HepG2 (cell line): ENCODE data around the gene OTULINL. TPM values are rescaled to one million over a fixed set of nuclear protein-coding genes. Genes with fewer than 3 reads are reported as not detected.

ENCODE experiments used
- ATAC-seq: fragments of 200-7000 bp; cut with Tn5 transposase; 3 replicates; pipeline ENCODE4 v1.9.1; 2020; ENCODE audit warnings: mild to moderate bottlenecking, moderate library complexity
- BruUV-seq: library from RNA; stranded (reverse); fragments of 400-500 nt; replicated peaks from 2 replicates; lab custom pipeline; 2021; lab: Mats Ljungman, UMichigan
- CTCF ChIA-PET: fragments of 300-600 bp; formaldehyde crosslinking; extraction: SDS; loops from one replicate; lab custom pipeline; 2021; ENCODE audit warnings: low total read pairs, inconsistent platforms, low intra/inter-chr PET ratio; lab: Yijun Ruan, JAX
- POLR2A ChIA-PET: fragments of 350-600 bp; sonication (Branson Sonifier 250); formaldehyde crosslinking; loops from one replicate; lab custom pipeline; 2020; ENCODE audit warnings: antibody characterized with exemption, inconsistent platforms; lab: Yijun Ruan, JAX
- DNase-seq: peaks from one replicate; pipeline ENCODE4 v3.0.0-alpha.2; 2015; ENCODE audit warnings: low spot score
- FAIRE-seq: peaks from 3 replicates; lab custom pipeline; 2011; peaks lifted over from hg19 to GRCh38; lab: Jason Lieb, UNC
- H2AFZ ChIP-seq: one replicate; pipeline ENCODE4 v1.6.1; 2011; ENCODE audit warnings: low read length, inconsistent platforms
- H3K27ac ChIP-seq: fragments of 300-600 bp; 3 replicates; pipeline ENCODE4 v1.8.0; 2011; ENCODE audit warnings: mixed run types, mild to moderate bottlenecking, mixed read lengths, low read length, inconsistent platforms; ENCODE audit not compliant: insufficient read depth; ENCODE audit errors: extremely low read length
- H3K27me3 ChIP-seq, 2 experiments: fragments of 200-600 bp in 1 of 2; 2 replicates in 1 of 2; 3 replicates in 1 of 2; pipeline versions ENCODE4 v1.6.0 to v1.8.0; 2011; ENCODE audit warnings: low read length in 2 of 2, mild to moderate bottlenecking in 2 of 2, moderate library complexity in 2 of 2, inconsistent platforms in 1 of 2; ENCODE audit not compliant: insufficient read depth in 2 of 2, control insufficient read depth in 1 of 2
- H3K36me3 ChIP-seq, 2 experiments: fragments of 200-600 bp in 1 of 2; replicated peaks in 1 of 2; 2 replicates in 1 of 2; 3 replicates in 1 of 2; pipeline versions ENCODE4 v1.5.1 to v1.8.0; 2011; ENCODE audit warnings: low read length in 2 of 2, inconsistent platforms in 1 of 2; ENCODE audit not compliant: insufficient read depth in 2 of 2, control insufficient read depth in 1 of 2
- H3K4me1 ChIP-seq: 2 replicates; pipeline ENCODE4 v1.5.1; 2012; ENCODE audit warnings: low read length, inconsistent platforms; ENCODE audit not compliant: insufficient read depth
- H3K4me2 ChIP-seq: 2 replicates; pipeline ENCODE4 v1.6.0; 2011; ENCODE audit warnings: low read depth, low read length, inconsistent platforms
- H3K4me3 ChIP-seq, 3 experiments: fragments of 200-600 bp in 1 of 3; sonication (generic), shearing (Covaris generic) in 1 of 3; replicated peaks in 1 of 3; 2 replicates each; pipeline ENCODE4 v1.5.1; 2011 to 2016; ENCODE audit warnings: low read length in 3 of 3, inconsistent platforms in 2 of 3, low read depth in 2 of 3, mild to moderate bottlenecking in 2 of 3, control low read depth in 1 of 3, mixed read lengths in 1 of 3; ENCODE audit not compliant: insufficient read depth in 1 of 3
- H3K79me2 ChIP-seq: one replicate; pipeline ENCODE4 v1.6.1; 2011; ENCODE audit warnings: low read length, inconsistent platforms; ENCODE audit not compliant: insufficient read depth
- H3K9ac ChIP-seq: 2 replicates; pipeline ENCODE4 v1.6.0; 2011; ENCODE audit warnings: mild to moderate bottlenecking, low read depth, low read length, inconsistent platforms; ENCODE audit not compliant: insufficient read depth
- H3K9me3 ChIP-seq: 2 replicates; pipeline ENCODE4 v1.5.1; 2012; ENCODE audit warnings: mild to moderate bottlenecking, low read length
- H4K20me1 ChIP-seq: 2 replicates; pipeline ENCODE4 v1.6.0; 2011; ENCODE audit warnings: inconsistent platforms, mild to moderate bottlenecking, low read length, moderate library complexity; ENCODE audit not compliant: insufficient read depth
- ARID2 ChIP-seq: sonication (generic); formaldehyde crosslinking; IDR thresholded peaks from 2 replicates; pipeline ENCODE4 v1.8.1; 2022; ENCODE audit warnings: mild to moderate bottlenecking, missing genetic modification reagents, borderline replicate concordance
- LCORL ChIP-seq, 2 experiments: fragments of 450-650 bp in 1 of 2; sonication (generic) in 1 of 2; formaldehyde crosslinking in 1 of 2; IDR thresholded peaks; 2 replicates each; pipeline versions ENCODE4 v1.5.0 to v1.6.1; 2017 to 2020; ENCODE audit warnings: antibody characterized with exemption in 1 of 2, missing genetic modification reagents in 1 of 2
- PLRG1 ChIP-seq: fragments of 450-650 bp; conservative IDR thresholded peaks from 2 replicates; pipeline ENCODE4 v1.6.1; 2016
- SMAD3 ChIP-seq: sonication (generic); formaldehyde crosslinking; IDR thresholded peaks from 2 replicates; pipeline ENCODE4 v1.4.0; 2020; ENCODE audit warnings: missing genetic modification reagents
- SRSF1 ChIP-seq: fragments of 200-400 bp; formaldehyde crosslinking; optimal IDR thresholded peaks from 2 replicates; pipeline ENCODE3; 2017; ENCODE audit warnings: mild to moderate bottlenecking, low read depth, low read length, moderate library complexity
- ZNF34 ChIP-seq: sonication (generic); formaldehyde crosslinking; IDR thresholded peaks from 2 replicates; pipeline ENCODE4 v1.4.0; 2020; ENCODE audit warnings: mild to moderate bottlenecking, missing genetic modification reagents, borderline replicate concordance
- ZNF782 ChIP-seq: sonication (generic); formaldehyde crosslinking; IDR thresholded peaks from 2 replicates; pipeline ENCODE4 v1.4.0; 2020; ENCODE audit warnings: missing genetic modification reagents, mild to moderate bottlenecking, borderline replicate concordance
- ZSCAN21 ChIP-seq: sonication (generic); formaldehyde crosslinking; IDR thresholded peaks from 2 replicates; pipeline ENCODE4 v1.8.0; 2022; ENCODE audit warnings: mild to moderate bottlenecking, missing genetic modification reagents, moderate library complexity, borderline replicate concordance
- WGBS: methylation state at CpG from one replicate; pipeline ENCODE4 v1.1.6; 2017; ENCODE audit warnings: low lambda C conversion rate; 5-methylcytosine and 5-hydroxymethylcytosine counted together
- in situ Hi-C: cut with HindIII; loops from 2 replicates; pipeline ENCODE4 v1.10.0; 2017; ENCODE audit warnings: low pct_unique_long_range_greater_than_20kb; ENCODE audit not compliant: extremely low pct_ligation_motif_present
- intact Hi-C: fragments of 100-400 bp; cut with micrococcal nuclease; formaldehyde crosslinking; loops from one replicate; pipeline ENCODE4 v1.10.0; 2022; ENCODE audit not compliant: unreplicated experiment
- polyA plus RNA-seq, 8 experiments: library from polyadenylated mRNA; depleted of rRNA in 3 of 8; stranded (reverse) in 7 of 8; unstranded in 1 of 8; fragments of >200 nt; fragmentation: Illumina TruSeq in 4 of 8; extraction: Trizol in 4 of 8; gene quantifications; 2 replicates each; pipeline versions ENCODE4 v1.2.1 to v1.2.3, GENCODE V29; 2011 to 2016; ENCODE audit warnings: low read depth in 4 of 8, missing spikeins in 1 of 8, mixed read lengths in 1 of 8; ENCODE audit not compliant: insufficient read depth in 1 of 8
- total RNA-seq, 5 experiments: library from RNA; depleted of rRNA; stranded (reverse); fragments of >200 nt; fragmentation: Illumina TruSeq; extraction: Trizol; gene quantifications; 2 replicates each; pipeline ENCODE4 v1.2.3, GENCODE V29; 2016; ENCODE audit warnings: low read depth in 1 of 5
- TF ChIP-seq, protein P1 (sequence below): sonication (generic); formaldehyde crosslinking; IDR thresholded peaks from 2 replicates; pipeline ENCODE4 v1.4.0; 2020; ENCODE audit warnings: missing genetic modification reagents, borderline replicate concordance
- TF ChIP-seq, protein P2 (sequence below): sonication (generic); formaldehyde crosslinking; IDR thresholded peaks from 2 replicates; pipeline ENCODE4 v1.4.0; 2020; ENCODE audit warnings: mild to moderate bottlenecking, missing genetic modification reagents
- TF ChIP-seq, protein P3 (sequence below): sonication (generic); formaldehyde crosslinking; IDR thresholded peaks from 2 replicates; pipeline ENCODE4 v1.5.1; 2020; ENCODE audit warnings: missing genetic modification reagents, mild to moderate bottlenecking, borderline replicate concordance
- TF ChIP-seq, protein P4 (sequence below): sonication (generic); formaldehyde crosslinking; conservative IDR thresholded peaks from 2 replicates; pipeline ENCODE4 v1.8.0; 2022; ENCODE audit warnings: low read depth, missing genetic modification reagents

Gene OTULINL
- total and polyA plus RNA-seq, 2 of the 13 experiments (the other 11 are each of a cell fraction or from before 2014, with no cell fraction given) = 0.04 to 0.40 TPM

DNA sequence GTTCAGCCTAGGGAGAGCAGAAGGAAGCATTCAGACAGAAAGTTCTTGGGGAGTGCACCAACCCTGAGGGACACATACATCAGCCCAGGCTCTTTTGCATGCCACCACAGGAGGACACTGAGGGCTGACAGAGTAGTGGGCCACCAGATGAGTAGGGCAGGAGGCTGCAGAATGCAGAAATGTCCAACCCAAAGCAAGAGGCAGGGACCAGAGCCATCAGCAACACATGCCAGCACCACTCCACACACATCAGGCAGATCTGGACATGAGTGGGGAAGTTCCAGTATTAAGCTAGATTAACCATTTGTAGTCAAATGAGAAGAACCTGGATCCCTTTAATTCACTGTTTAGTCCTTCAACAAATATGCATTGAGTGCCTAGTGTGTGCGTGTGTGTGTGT is 35.7 kb upstream of the OTULINL start:
- DNase-seq (no peak), FAIRE-seq (no peak), ATAC-seq (no peak)
- no TSS peak for BruUV-seq
- no peaks in the 10 kb centered on the region for H3K9me3 ChIP-seq
- 25% methylated on average over 1 of the region's 1 CpG for WGBS
- no peak overlapping the region for H3K27ac ChIP-seq
- CTCF ChIA-PET = no interaction called here
- H3K27me3 ChIP-seq = no peaks in the 10 kb centered on the region; a peak in 1 of 5 replicates
- in situ Hi-C loops = no loop called here
- H3K4me1 ChIP-seq = peaks cover 4% of the 10 kb centered on the region
- no peaks in the 10 kb centered on the region for H4K20me1 ChIP-seq
- POLR2A ChIA-PET = no interaction called here
- H3K36me3 ChIP-seq = no peaks in the 10 kb centered on the region
- H3K4me2 ChIP-seq = no peak overlapping the region
- no peak overlapping the region for H2AFZ ChIP-seq
- H3K79me2 ChIP-seq = no peaks in the 10 kb centered on the region
- intact Hi-C loops = loop anchor here (1.0 kb wide), 1 partner anchor 35 kb away; the partner anchor contains the start of gene OTULINL
- no peak overlapping the region for H3K9ac ChIP-seq
- TF ChIP-seq, protein P1, sequence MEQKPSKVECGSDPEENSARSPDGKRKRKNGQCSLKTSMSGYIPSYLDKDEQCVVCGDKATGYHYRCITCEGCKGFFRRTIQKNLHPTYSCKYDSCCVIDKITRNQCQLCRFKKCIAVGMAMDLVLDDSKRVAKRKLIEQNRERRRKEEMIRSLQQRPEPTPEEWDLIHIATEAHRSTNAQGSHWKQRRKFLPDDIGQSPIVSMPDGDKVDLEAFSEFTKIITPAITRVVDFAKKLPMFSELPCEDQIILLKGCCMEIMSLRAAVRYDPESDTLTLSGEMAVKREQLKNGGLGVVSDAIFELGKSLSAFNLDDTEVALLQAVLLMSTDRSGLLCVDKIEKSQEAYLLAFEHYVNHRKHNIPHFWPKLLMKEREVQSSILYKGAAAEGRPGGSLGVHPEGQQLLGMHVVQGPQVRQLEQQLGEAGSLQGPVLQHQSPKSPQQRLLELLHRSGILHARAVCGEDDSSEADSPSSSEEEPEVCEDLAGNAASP (CRISPR knock-in tag) = no peak
- TF ChIP-seq, protein P2, sequence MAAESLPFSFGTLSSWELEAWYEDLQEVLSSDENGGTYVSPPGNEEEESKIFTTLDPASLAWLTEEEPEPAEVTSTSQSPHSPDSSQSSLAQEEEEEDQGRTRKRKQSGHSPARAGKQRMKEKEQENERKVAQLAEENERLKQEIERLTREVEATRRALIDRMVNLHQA (CRISPR knock-in tag) = no peak
- TF ChIP-seq PLRG1 (no peak), ZSCAN21 (CRISPR knock-in tag) (no peak), SMAD3 (CRISPR knock-in tag) (no peak), LCORL (IDR thresholded peaks at IDR 0.05) (no peak), LCORL (CRISPR knock-in tag; IDR thresholded peaks at IDR 0.05) (no peak), SRSF1 (no peak), ZNF34 (CRISPR knock-in tag) (no peak), ZNF782 (CRISPR knock-in tag) (no peak), ARID2 (CRISPR knock-in tag) (no peak)
- TF ChIP-seq, protein P3, sequence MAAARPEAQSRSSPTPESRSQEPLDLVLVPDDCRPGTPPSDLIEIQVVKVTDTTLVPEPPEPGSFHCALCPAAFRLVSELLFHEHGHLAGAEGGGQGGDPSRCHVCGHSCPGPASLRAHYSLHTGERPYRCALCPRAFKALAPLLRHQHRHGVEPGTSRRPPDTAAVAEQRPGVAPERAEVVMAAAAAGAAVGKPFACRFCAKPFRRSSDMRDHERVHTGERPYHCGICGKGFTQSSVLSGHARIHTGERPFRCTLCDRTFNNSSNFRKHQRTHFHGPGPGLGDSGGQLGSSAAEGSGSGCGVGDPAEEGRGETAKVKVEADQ (CRISPR knock-in tag) = no peak
- TF ChIP-seq, protein P4, sequence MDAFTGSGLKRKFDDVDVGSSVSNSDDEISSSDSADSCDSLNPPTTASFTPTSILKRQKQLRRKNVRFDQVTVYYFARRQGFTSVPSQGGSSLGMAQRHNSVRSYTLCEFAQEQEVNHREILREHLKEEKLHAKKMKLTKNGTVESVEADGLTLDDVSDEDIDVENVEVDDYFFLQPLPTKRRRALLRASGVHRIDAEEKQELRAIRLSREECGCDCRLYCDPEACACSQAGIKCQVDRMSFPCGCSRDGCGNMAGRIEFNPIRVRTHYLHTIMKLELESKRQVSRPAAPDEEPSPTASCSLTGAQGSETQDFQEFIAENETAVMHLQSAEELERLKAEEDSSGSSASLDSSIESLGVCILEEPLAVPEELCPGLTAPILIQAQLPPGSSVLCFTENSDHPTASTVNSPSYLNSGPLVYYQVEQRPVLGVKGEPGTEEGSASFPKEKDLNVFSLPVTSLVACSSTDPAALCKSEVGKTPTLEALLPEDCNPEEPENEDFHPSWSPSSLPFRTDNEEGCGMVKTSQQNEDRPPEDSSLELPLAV (CRISPR knock-in tag) = no peak
- TF ChIP-seq, all 625 proteins: peak for 0
- no peak overlapping the region for H3K4me3 ChIP-seq
